Caco-2 (cell line): ENCODE measurements around the gene SLC39A11. TPM values are rescaled to one million over a fixed set of nuclear protein-coding genes. Genes with fewer than 3 reads are reported as not detected.

Source experiments
- BruUV-seq: library from RNA; stranded (reverse); fragments of 400-500 nt; replicated peaks from 2 replicates; lab custom pipeline; 2021; lab: Mats Ljungman, UMichigan
- CTCF ChIA-PET: fragments of 300-600 bp; sonication (Branson Sonifier 250); formaldehyde crosslinking; loops from one replicate; lab custom pipeline; 2022; ENCODE audit warnings: antibody characterized with exemption; lab: Charles Lee
- POLR2A ChIA-PET: fragments of 300-600 bp; sonication (Branson Sonifier 250); formaldehyde crosslinking; loops from one replicate; lab custom pipeline; 2022; ENCODE audit warnings: antibody characterized with exemption; lab: Charles Lee
- DNase-seq, 2 experiments: peaks; one replicate each; pipeline versions ENCODE4 v3.0.0 to v3.0.0-alpha.2; 2020 to 2022
- H3K27me3 ChIP-seq: replicated peaks from 2 replicates; pipeline ENCODE4 v1.6.0; 2011; ENCODE audit warnings: low read length; ENCODE audit not compliant: control insufficient read depth, insufficient read depth
- H3K36me3 ChIP-seq: 2 replicates; pipeline ENCODE4 v1.5.1; 2011; ENCODE audit warnings: low read length; ENCODE audit not compliant: control insufficient read depth, insufficient read depth
- H3K4me1 ChIP-seq: fragments of 250-450 bp; sonication (Bioruptor Pico); 2 replicates; pipeline ENCODE4 v1.5.1; 2020; ENCODE audit warnings: mild to moderate bottlenecking
- H3K4me3 ChIP-seq: 2 replicates; pipeline ENCODE4 v1.5.1; 2011; ENCODE audit warnings: low read depth, mild to moderate bottlenecking, control low read depth, low read length
- H3K9me3 ChIP-seq: fragments of 250-450 bp; sonication (Bioruptor Pico); 2 replicates; pipeline ENCODE4 v1.5.1; 2020; ENCODE audit warnings: mild to moderate bottlenecking, moderate library complexity
- H3K27ac Mint-ChIP-seq: one replicate; pipeline ENCODE4 v1.8.0; 2022; ENCODE audit warnings: mixed read lengths; ENCODE audit not compliant: unreplicated experiment
- H3K27me3 Mint-ChIP-seq: one replicate; pipeline ENCODE4 v1.8.0; 2022; ENCODE audit warnings: mixed read lengths; ENCODE audit not compliant: insufficient read depth, unreplicated experiment
- H3K36me3 Mint-ChIP-seq: one replicate; pipeline ENCODE4 v1.8.0; 2022; ENCODE audit warnings: mild to moderate bottlenecking, mixed read lengths; ENCODE audit not compliant: insufficient read depth, unreplicated experiment
- H3K4me1 Mint-ChIP-seq: one replicate; pipeline ENCODE4 v1.8.0; 2022; ENCODE audit warnings: low read depth, mixed read lengths; ENCODE audit not compliant: unreplicated experiment
- H3K4me3 Mint-ChIP-seq: one replicate; pipeline ENCODE4 v1.8.0; 2022; ENCODE audit warnings: mild to moderate bottlenecking, moderate library complexity, mixed read lengths; ENCODE audit not compliant: unreplicated experiment
- H3K9me3 Mint-ChIP-seq: one replicate; pipeline ENCODE4 v1.8.0; 2022; ENCODE audit warnings: mixed read lengths; ENCODE audit not compliant: unreplicated experiment
- CTCF ChIP-seq, 2 experiments: fragments of 200-600 bp in 1 of 2; IDR thresholded peaks; 1 replicate in 1 of 2; 2 replicates in 1 of 2; pipeline versions ENCODE4 v1.5.1 to v1.8.0; 2011 to 2022; ENCODE audit warnings: antibody characterized with exemption in 1 of 2, control low read depth in 1 of 2, inconsistent platforms in 1 of 2, low read depth in 1 of 2, low read length in 1 of 2, mild to moderate bottlenecking in 1 of 2, moderate library complexity in 1 of 2; ENCODE audit not compliant: insufficient read depth in 1 of 2, severe bottlenecking in 1 of 2, unreplicated experiment in 1 of 2
- intact Hi-C: fragments of 100-400 bp; cut with micrococcal nuclease; formaldehyde crosslinking; loops from one replicate; pipeline ENCODE4 v1.10.0; 2022; ENCODE audit not compliant: unreplicated experiment
- total RNA-seq: library from RNA; stranded (reverse); gene quantifications from 2 replicates; pipeline ENCODE4 v1.2.3, GENCODE V29; 2022

Gene SLC39A11
- total RNA-seq, 1 experiment from 2014 or later = 26.4 TPM

GRCh38 chr17:72804949-72805707 lies 287.4 kb downstream of the SLC39A11 start:
- CTCF ChIA-PET = no interaction called here
- TF ChIP-seq CTCF (IDR thresholded peaks at IDR 0.05; ENCODE audit: insufficient read depth in 1 of 2, low read depth in 1 of 2, low read length in 1 of 2, severe bottlenecking in 1 of 2, unreplicated experiment in 1 of 2) = no peak
- intact Hi-C loops = no loop called here
- no peak overlapping the region for H3K4me3 Mint-ChIP-seq
- no peaks in the 10 kb centered on the region for H3K36me3 Mint-ChIP-seq
- H3K27ac Mint-ChIP-seq = no peak overlapping the region
- POLR2A ChIA-PET = no interaction called here
- H3K27me3 Mint-ChIP-seq = no peaks in the 10 kb centered on the region
- BruUV-seq = no TSS peak
- H3K36me3 ChIP-seq = no peaks in the 10 kb centered on the region
- H3K4me3 ChIP-seq = no peak overlapping the region
- peaks cover 18% of the 10 kb centered on the region for H3K9me3 Mint-ChIP-seq
- H3K27me3 ChIP-seq = no peaks in the 10 kb centered on the region
- no peak for DNase-seq
- no peaks in the 10 kb centered on the region for H3K4me1 ChIP-seq
- H3K4me1 Mint-ChIP-seq = no peaks in the 10 kb centered on the region
- peaks cover 9% of the 10 kb centered on the region for H3K9me3 ChIP-seq

GRCh38 chr17:72802726-72803125 lies 289.8 kb downstream of the SLC39A11 start:
- no peaks in the 10 kb centered on the region for H3K4me1 Mint-ChIP-seq
- ChIA-PET CTCF (no interaction called here), POLR2A (no interaction called here)
- BruUV-seq = no TSS peak
- H3K27me3 ChIP-seq = no peaks in the 10 kb centered on the region
- intact Hi-C loops = no loop called here
- TF ChIP-seq CTCF (IDR thresholded peaks at IDR 0.05; ENCODE audit: insufficient read depth in 1 of 2, low read depth in 1 of 2, low read length in 1 of 2, severe bottlenecking in 1 of 2, unreplicated experiment in 1 of 2) = no peak
- no peak overlapping the region for H3K27ac Mint-ChIP-seq
- no peaks in the 10 kb centered on the region for H3K36me3 Mint-ChIP-seq
- H3K4me1 ChIP-seq = no peaks in the 10 kb centered on the region
- no peak overlapping the region for H3K4me3 ChIP-seq
- H3K4me3 Mint-ChIP-seq = no peak overlapping the region
- H3K27me3 Mint-ChIP-seq = no peaks in the 10 kb centered on the region
- H3K9me3 ChIP-seq = peaks cover 13% of the 10 kb centered on the region
- DNase-seq = no peak
- H3K36me3 ChIP-seq = no peaks in the 10 kb centered on the region
- peaks cover 26% of the 10 kb centered on the region for H3K9me3 Mint-ChIP-seq

- H3K4me1 ChIP-seq = no peaks in the 10 kb centered on the region
- Mint-ChIP-seq H3K27me3 (no peaks in the 10 kb centered on the region), H3K4me3 (no peak overlapping the region), H3K27ac (no peak overlapping the region), H3K9me3 (peaks cover 42% of the 10 kb centered on the region), H3K36me3 (no peaks in the 10 kb centered on the region), H3K4me1 (no peaks in the 10 kb centered on the region)
- no TSS peak for BruUV-seq
- no peaks in the 10 kb centered on the region for H3K27me3 ChIP-seq
- no peak overlapping the region for H3K4me3 ChIP-seq
- peaks cover 14% of the 10 kb centered on the region for H3K9me3 ChIP-seq
- no peak for TF ChIP-seq CTCF (IDR thresholded peaks at IDR 0.05; ENCODE audit: insufficient read depth in 1 of 2, low read depth in 1 of 2, low read length in 1 of 2, severe bottlenecking in 1 of 2, unreplicated experiment in 1 of 2)
- no peaks in the 10 kb centered on the region for H3K36me3 ChIP-seq
- POLR2A ChIA-PET = no interaction called here
- CTCF ChIA-PET = no interaction called here
- intact Hi-C loops = no loop called here
- no peak for DNase-seq
These were observed 295.3 kb downstream of the SLC39A11 start for GRCh38 chr17:72797142-72797541.
